HG02588 (cell line): ENCODE measurements around the gene CNTNAP2.
"Not testable (repeated sequence)": the region's sequence is repeated elsewhere in the genome, so short reads cannot be mapped to it uniquely, and the experiment has no call there.

ENCODE experiments used
- ATAC-seq: cut with Tn5 transposase; IDR thresholded peaks from one replicate; pipeline ENCODE4 v1.9.1; 2021; ENCODE audit warnings: mild to moderate bottlenecking, moderate library complexity; ENCODE audit not compliant: unreplicated experiment

Gene CNTNAP2

DNA sequence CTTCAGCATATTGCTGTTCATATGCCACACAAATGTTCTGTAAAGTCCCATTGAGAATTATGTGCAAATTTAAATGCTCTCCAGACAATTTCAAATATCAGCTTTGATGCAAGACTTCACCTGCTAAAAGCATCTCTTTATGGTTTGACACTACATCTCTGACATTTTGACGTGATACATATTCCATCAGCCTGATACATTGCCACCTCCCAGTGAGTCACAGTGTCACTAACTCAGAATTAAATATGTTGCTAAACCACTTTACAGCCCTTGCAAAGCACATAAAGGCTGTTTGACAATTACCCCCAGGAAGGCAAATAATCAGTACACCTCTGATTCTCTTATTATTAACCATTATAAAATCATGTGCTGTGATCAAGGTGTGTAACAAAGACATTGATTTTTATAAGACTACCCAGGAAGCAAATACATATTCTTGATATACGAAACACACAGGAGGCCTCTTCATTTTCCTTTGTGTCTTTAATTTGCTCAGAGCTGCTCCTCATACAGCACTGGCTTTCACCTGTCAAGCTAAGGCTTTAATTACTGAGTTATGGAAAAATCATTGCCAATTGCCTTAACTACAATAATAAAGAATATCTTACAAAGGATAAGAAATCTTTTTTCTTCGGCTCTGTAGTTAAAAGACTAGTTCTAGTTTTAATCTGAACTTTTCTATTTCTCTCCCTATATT lies 1926.5 kb downstream of the CNTNAP2 start:
- no peak for ATAC-seq

DNA sequence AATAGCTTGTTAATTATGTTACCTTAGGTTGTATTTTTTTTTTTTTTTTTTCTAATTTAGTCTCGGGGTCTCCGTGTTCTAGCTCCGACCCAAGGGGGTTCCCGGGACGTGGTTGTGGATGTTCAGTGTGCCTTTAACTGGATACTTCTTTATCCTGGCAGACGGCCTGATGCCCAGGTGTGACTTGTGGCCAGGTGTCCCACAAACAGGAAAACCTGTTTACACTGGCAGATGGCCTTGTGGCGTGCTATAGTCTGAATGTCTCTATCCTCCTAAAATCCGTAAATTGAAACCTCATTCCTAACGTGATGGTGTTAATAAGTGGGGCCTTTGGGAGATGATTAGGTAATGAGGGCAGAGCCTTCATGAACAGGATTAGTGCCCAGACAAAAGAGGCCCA lies 1927.6 kb downstream of the CNTNAP2 start:
- ATAC-seq = no peak

DNA sequence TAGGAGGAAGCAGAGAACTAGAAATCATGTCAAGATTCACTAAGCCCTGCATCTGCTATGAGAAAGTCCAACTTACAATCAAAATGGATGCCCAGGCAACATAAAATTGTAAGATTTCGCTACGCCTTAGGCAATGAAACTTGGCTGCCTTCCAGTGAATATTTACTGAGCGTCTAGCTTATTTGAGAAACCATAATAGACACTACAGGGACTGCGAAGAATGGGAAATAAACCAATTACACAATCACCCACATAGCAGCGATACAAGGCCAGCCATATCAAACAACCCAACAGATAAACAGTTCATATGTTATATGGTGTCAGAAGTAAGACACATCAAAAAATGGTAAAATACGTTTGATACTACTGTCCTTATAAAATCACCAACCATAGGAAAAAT lies 1928.9 kb downstream of the CNTNAP2 start:
- ATAC-seq = no peak

DNA sequence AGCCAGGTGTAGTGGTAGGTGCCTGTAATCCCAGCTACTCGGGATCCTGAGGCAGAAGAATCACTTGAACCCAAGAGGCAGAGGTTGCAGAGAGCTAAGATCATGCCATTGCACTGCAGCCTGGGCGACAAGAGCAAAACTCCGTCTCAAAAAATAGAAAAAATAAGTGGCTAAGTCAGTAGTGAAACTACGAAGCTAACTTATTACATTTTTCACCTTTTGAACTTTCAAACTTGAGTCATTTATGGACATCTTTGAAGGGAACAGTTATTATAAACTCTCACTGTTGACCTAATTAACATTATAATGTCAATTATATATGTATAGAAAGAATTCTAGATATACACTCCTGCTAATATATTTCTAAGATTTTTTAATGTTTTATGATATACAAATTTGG lies 1932.5 kb downstream of the CNTNAP2 start:
- ATAC-seq = no peak

DNA sequence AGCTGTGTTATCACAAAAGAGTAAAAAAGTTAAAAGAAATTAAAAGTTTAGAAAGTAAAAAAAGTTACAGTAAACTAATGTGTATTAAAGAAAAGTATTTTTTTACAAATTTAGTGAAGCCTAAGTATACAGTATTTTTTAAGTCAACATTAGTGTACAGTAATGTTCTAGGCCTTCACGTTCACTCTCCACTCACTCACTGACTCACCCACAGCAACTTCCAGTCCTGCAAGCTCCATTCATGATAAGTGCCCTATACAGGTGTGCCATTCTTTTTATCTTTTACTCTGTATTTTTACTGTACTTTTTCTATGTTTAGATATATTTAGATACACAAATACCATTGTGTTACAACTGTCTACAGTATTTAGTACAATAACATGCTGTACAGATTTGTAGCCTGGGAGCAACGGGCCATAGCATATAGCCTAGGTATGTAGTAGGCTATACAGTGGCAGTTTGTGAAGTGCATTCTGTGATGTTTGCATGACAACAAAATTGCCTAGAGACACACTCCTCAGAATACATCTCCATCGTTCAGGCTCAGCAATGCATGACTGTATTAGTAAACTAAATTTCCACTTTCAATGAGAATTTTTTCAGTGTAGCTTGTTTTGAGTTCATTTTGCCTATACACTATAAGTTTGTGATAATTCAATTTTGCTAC lies 1934.0 kb downstream of the CNTNAP2 start:
- no peak for ATAC-seq

DNA sequence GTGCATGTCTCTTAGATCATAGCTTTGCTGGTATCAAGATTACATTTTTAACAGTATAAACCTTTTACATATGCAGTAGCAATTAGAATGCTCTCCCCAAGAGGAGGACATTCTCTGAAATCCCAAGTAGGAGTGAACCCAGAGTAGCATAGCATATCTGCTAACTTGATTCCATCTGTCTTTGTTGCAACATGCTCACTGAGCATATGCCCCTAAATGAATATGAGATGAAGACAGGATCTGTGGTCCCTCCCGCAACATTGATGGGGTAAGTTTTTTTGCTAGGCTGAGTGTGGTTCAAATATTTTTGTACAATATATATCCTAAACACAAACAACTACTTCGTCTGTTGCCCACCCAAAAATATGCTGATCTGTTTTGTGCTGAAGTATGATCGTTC lies 1939.8 kb downstream of the CNTNAP2 start:
- ATAC-seq = no peak

- no peak for ATAC-seq
Observed at GRCh38 chr7:148058092-148058491, 1941.5 kb downstream of the CNTNAP2 start.

DNA sequence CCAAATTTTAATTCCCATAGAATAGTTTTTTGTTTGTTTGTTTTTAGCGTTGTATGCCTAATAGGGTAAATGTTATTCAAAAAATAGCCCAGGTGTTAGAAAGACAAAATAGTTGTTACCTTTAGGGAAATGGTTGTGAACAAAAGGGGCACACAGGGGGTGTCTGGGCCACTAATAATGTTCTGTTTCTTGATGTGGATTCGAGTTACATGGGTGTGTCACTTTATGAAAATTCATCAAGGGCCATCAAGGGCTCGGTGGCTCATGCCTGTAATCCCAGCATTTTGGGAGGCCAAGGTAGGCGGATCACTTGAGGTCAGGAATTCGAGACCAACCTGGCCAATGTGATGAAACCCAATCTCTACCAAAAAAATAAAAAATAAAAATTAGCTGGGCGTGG lies 1942.2 kb downstream of the CNTNAP2 start:
- no peak for ATAC-seq

DNA sequence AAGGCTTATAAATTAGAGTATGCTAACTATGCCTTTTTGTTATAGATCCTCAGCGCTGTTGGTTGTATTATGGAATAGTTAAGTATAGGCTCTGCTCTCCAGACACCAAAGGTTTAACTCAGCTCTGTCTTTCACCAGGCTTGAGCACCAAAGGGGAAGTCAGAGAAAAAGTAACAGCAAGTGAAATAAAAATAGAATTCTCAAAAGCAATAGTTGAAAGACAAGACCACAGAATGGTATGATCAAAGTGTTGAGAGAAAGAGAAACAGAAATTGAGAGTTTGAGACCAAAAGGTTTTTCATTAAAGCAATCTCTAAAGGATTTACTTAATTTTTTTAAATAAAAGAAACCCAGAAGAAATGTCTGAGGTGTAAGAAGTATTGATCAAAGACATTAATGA lies 1944.1 kb downstream of the CNTNAP2 start:
- ATAC-seq = no peak

DNA sequence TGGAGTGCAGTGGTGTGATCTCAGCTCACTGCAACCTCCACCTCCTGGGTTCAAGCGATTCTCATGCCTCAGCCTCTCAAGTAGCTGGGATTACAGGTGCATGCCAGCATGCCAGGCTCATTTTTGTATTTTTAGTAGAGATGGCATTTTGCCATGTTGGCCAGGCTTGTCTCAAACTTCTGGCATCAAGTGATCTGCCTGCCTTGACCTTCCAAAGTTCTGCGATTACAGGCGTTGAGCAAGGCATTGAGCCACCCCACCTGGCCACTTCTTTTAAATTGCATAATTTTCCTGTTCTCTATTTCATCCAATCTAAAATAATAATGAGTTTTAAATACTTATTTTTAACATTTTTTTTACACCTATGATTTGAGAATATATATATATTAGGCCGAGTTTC lies 1961.5 kb downstream of the CNTNAP2 start:
- ATAC-seq = not testable (repeated sequence)

DNA sequence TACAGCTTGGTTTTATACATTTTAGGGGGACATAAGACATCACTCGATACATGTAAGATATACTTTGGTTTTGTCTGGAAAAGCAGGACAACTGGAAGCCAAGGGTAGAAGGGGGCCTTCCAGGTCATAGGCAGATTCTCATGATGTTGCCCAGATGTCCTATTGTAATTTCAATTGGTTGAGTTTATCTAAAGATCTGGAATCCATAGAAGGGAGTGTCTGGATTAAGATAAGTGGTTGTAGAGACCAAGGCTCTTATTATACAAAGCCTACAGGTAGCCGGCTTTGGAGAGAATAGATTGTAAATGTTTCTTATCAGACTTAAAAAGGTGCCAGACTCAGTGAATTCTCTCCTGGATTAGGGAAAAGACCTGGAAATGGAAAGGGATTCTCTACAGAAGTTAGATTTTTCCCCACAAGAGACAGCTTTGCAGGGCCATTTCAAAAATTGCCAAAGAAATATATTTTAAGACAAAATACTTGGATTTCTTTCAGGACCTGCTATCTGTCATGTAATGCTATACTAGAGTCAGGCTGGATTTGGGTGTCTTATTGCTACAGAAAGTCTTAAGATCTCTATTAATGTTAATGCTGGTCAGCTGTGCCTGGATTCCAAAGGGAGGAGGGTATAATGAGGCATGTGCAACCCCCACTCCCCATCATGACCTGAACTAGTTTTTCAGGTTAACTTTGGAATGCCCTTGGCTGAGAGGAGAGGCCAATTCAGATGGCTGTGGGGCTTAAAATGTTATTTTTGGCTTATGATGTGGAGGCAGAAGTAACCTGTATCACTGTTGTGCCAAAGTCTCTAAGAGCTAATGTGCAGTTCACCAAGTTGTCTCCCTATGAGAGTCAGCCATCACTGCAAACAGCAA lies 1962.8 kb downstream of the CNTNAP2 start:
- ATAC-seq = no peak

DNA sequence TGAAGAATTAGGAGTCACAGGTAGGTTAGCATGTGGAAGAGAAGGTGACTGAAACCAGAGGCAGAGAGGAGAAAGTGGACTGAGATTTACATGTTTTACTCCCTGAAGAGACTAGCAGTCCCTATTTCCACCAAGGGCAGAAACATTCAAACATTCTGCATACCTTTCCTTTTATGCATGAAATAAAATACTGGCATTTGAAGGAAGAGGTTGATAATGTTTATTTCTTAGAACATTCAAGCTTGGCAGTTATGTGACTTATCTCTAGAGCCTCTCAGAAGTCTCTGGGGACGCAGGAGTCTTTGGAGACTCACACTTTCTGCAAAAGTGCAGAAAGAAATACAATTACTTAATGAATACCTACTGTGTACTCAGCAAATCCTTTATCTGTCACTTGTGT lies 1966.8 kb downstream of the CNTNAP2 start:
- no peak for ATAC-seq

GRCh38 chr7:148084138-148084537 lies 1967.5 kb downstream of the CNTNAP2 start:
- ATAC-seq = no peak

DNA sequence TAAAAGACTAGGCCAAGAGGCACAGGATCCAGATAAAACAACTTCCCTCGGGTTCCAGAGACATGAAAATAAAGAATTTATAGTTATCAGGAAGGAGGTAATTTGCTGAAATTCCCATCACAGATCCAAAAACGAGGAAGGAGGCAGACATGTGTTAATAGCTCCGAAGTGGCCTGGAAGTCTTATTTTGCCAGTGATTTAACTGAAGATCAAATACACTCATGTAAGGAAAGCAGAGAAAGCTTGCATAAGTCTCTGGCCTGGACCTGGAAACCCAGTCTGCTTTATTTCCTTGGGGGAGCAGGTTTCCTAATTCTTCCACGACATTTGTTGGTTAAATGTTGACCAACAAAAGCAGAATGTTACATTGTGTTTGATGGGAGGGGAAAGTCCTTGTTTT lies 1975.3 kb downstream of the CNTNAP2 start:
- ATAC-seq = no peak

DNA sequence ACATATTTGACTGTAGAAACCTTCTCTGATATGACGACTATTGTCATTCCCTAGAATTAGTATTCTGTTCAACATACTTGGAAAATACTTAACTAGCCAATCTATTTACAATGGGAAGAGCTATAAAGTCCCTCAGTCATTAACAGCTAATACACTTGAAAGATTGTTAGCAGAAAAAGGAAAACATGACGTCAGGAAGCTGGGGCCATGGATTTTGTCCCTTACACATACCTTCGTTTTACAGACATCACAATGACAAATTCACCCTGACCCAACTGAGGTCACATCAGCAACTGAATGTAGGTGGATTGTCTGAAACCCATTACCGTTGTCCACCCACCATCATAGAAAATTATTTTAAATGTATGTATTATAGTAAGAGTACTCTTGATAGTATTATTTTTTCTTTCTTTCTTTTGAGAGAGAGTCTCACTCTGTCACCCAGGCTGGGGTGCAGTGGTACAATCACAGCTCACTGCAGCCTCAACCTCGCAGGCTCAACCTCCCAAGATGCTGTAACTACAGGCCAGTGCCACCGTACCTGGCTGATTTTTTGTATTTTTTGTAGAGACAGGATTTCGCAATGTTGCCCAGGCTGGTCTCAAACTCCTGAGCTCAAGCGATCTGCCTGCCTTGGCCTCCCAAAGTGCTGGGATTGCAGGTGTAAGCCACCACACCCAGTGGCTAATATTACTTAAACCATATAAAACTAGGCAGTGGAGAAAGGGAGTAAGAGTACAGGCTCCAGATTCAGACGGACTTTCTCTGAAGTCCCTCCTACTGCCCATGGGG lies 1977.0 kb downstream of the CNTNAP2 start:
- no peak for ATAC-seq

GRCh38 chr7:148095066-148095465 lies 1978.5 kb downstream of the CNTNAP2 start:
- ATAC-seq = no peak

GRCh38 chr7:148104136-148104716 lies 1987.6 kb downstream of the CNTNAP2 start:
- no peak for ATAC-seq

DNA sequence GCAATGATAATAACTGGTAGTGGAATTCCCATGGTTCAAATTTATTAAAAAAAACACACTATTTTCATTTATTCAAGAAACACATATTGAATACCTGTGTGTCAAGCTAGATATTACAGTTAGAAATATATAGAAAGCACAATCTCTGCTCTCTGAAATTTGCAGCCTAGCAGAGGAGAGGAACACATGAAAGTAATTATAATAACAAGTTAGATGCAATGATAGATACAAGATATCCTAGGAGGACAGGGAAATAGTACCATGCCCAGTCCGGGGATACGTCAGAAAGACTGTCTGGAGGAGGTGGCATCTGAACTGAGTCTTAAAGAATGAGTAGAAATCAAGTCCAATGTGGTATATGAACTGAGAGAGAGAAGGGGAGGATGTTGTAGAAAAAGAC lies 1988.3 kb downstream of the CNTNAP2 start:
- ATAC-seq = no peak

- ATAC-seq = no peak
Observed at GRCh38 chr7:148105853-148106252, 1989.3 kb downstream of the CNTNAP2 start.

- ATAC-seq = no peak
Observed at GRCh38 chr7:148107443-148108127, 1991.0 kb downstream of the CNTNAP2 start.
